H9 (cell line): ENCODE data around the gene BCAS3. TPM values are rescaled to one million over a fixed set of nuclear protein-coding genes. Genes with fewer than 3 reads are reported as not detected.

Experiments
- DNase-seq: peaks from one replicate; pipeline ENCODE4 v3.0.0-alpha.2; 2017
- H2AFZ ChIP-seq: one replicate; pipeline ENCODE4 v1.6.1; 2013; ENCODE audit warnings: mild to moderate bottlenecking, low read length, control low read depth, moderate library complexity
- H2AK5ac ChIP-seq: 2 replicates; pipeline ENCODE4 v1.6.1; 2013; ENCODE audit warnings: low read length, control low read depth, mixed read lengths; ENCODE audit not compliant: insufficient read length
- H2BK120ac ChIP-seq: one replicate; pipeline ENCODE4 v1.6.1; 2013; ENCODE audit warnings: low read depth, mild to moderate bottlenecking, low read length, control low read depth, inconsistent platforms; ENCODE audit not compliant: poor library complexity, severe bottlenecking
- H2BK12ac ChIP-seq: 2 replicates; pipeline ENCODE4 v1.6.1; 2013; ENCODE audit warnings: low read length, control low read depth, mixed read lengths, low read depth; ENCODE audit not compliant: insufficient read length
- H2BK15ac ChIP-seq: 2 replicates; pipeline ENCODE4 v1.6.1; 2013; ENCODE audit warnings: low read depth, low read length, control low read depth
- H2BK20ac ChIP-seq: one replicate; pipeline ENCODE4 v1.6.1; 2013; ENCODE audit warnings: low read depth, mild to moderate bottlenecking, low read length, control low read depth, inconsistent platforms; ENCODE audit not compliant: poor library complexity, severe bottlenecking
- H2BK5ac ChIP-seq: 2 replicates; pipeline ENCODE4 v1.6.1; 2013; ENCODE audit warnings: low read length, control low read depth, mixed read lengths; ENCODE audit not compliant: insufficient read length
- H3K14ac ChIP-seq: 2 replicates; pipeline ENCODE4 v1.6.1; 2013; ENCODE audit warnings: low read length, control low read depth; ENCODE audit not compliant: insufficient read depth
- H3K18ac ChIP-seq: 2 replicates; pipeline ENCODE4 v1.6.1; 2013; ENCODE audit warnings: low read depth, mild to moderate bottlenecking, mixed read lengths, low read length, control low read depth; ENCODE audit not compliant: insufficient read length
- H3K23ac ChIP-seq: 2 replicates; pipeline ENCODE4 v1.6.1; 2013; ENCODE audit warnings: low read length, control low read depth, mixed read lengths, low read depth; ENCODE audit not compliant: insufficient read length
- H3K23me2 ChIP-seq: 2 replicates; pipeline ENCODE4 v1.6.1; 2013; ENCODE audit warnings: low read depth, mild to moderate bottlenecking, mixed read lengths, low read length, control low read depth; ENCODE audit not compliant: insufficient read length, poor library complexity, severe bottlenecking
- H3K27ac ChIP-seq: 2 replicates; pipeline ENCODE4 v1.5.1; 2013; ENCODE audit warnings: low read length, control low read depth, mixed read lengths, low read depth; ENCODE audit not compliant: insufficient read length
- H3K27me3 ChIP-seq: 2 replicates; pipeline ENCODE4 v1.6.1; 2013; ENCODE audit warnings: low read length, control low read depth, inconsistent platforms; ENCODE audit not compliant: insufficient read depth
- H3K4ac ChIP-seq: 2 replicates; pipeline ENCODE4 v1.6.1; 2013; ENCODE audit warnings: low read depth, mild to moderate bottlenecking, control low read depth, inconsistent platforms, low read length, moderate library complexity
- H3K4me1 ChIP-seq: 2 replicates; pipeline ENCODE4 v1.6.1; 2013; ENCODE audit warnings: low read length, control low read depth, inconsistent platforms; ENCODE audit not compliant: insufficient read depth
- H3K4me2 ChIP-seq: 2 replicates; pipeline ENCODE4 v1.6.1; 2013; ENCODE audit warnings: low read length, control low read depth, mixed read lengths; ENCODE audit not compliant: insufficient read length, insufficient read depth
- H3K56ac ChIP-seq: 2 replicates; pipeline ENCODE4 v1.6.1; 2013; ENCODE audit warnings: low read depth, mild to moderate bottlenecking, mixed read lengths, low read length, control low read depth; ENCODE audit not compliant: insufficient read length
- H3K79me1 ChIP-seq: 2 replicates; pipeline ENCODE4 v1.6.1; 2013; ENCODE audit warnings: low read depth, mild to moderate bottlenecking, moderate library complexity, low read length, control low read depth, inconsistent platforms; ENCODE audit not compliant: insufficient read depth, poor library complexity, severe bottlenecking
- H3K79me2 ChIP-seq: 2 replicates; pipeline ENCODE4 v1.6.1; 2013; ENCODE audit warnings: low read length, control low read depth, inconsistent platforms; ENCODE audit not compliant: insufficient read depth
- H3K9ac ChIP-seq: 2 replicates; pipeline ENCODE4 v1.6.1; 2013; ENCODE audit warnings: low read length, control low read depth, mixed read lengths; ENCODE audit not compliant: insufficient read length; ENCODE audit errors: extremely low read depth
- H3K9me3 ChIP-seq: one replicate; pipeline ENCODE4 v1.6.1; 2013; ENCODE audit warnings: low read depth, low read length, inconsistent platforms; ENCODE audit not compliant: control insufficient read depth
- H3T11ph ChIP-seq: one replicate; pipeline ENCODE4 v1.6.1; 2013; ENCODE audit warnings: mild to moderate bottlenecking, low read length, control low read depth, inconsistent platforms
- H4K20me1 ChIP-seq: one replicate; pipeline ENCODE4 v1.6.1; 2013; ENCODE audit not compliant: control insufficient read depth, insufficient read length, insufficient read depth
- H4K5ac ChIP-seq: 2 replicates; pipeline ENCODE4 v1.6.1; 2013; ENCODE audit warnings: low read depth, mild to moderate bottlenecking, mixed read lengths, low read length, control low read depth; ENCODE audit not compliant: insufficient read length
- H4K8ac ChIP-seq: replicated peaks from 2 replicates; pipeline ENCODE4 v1.6.1; 2013; ENCODE audit warnings: low read length, control low read depth, mixed read lengths, low read depth; ENCODE audit not compliant: insufficient read length
- H4K91ac ChIP-seq: 2 replicates; pipeline ENCODE4 v1.6.1; 2013; ENCODE audit warnings: low read depth, mild to moderate bottlenecking, moderate library complexity, mixed read lengths, low read length, control low read depth; ENCODE audit not compliant: insufficient read length
- H3K27ac Mint-ChIP-seq, 3 experiments: 2 replicates in 2 of 3; 3 replicates in 1 of 3; pipeline ENCODE4 v1.8.0; 2020 to 2021; ENCODE audit warnings: mixed read lengths in 3 of 3, mild to moderate bottlenecking in 1 of 3, moderate library complexity in 1 of 3
- H3K27me3 Mint-ChIP-seq: 2 replicates; pipeline ENCODE4 v1.8.0; 2021; ENCODE audit warnings: low read depth, mild to moderate bottlenecking, moderate library complexity, mixed read lengths
- H3K36me3 Mint-ChIP-seq, 3 experiments: 2 replicates in 2 of 3; 3 replicates in 1 of 3; pipeline ENCODE4 v1.8.0; 2020 to 2021; ENCODE audit warnings: low read depth in 3 of 3, mixed read lengths in 3 of 3; ENCODE audit not compliant: insufficient read depth in 1 of 3
- H3K4me1 Mint-ChIP-seq, 2 experiments: 2 replicates each; pipeline ENCODE4 v1.8.0; 2020; ENCODE audit warnings: mixed read lengths in 2 of 2
- H3K4me3 Mint-ChIP-seq, 2 experiments: 2 replicates in 1 of 2; 3 replicates in 1 of 2; pipeline ENCODE4 v1.8.0; 2020 to 2021; ENCODE audit warnings: mild to moderate bottlenecking in 2 of 2, mixed read lengths in 2 of 2, moderate library complexity in 1 of 2
- H3K9me3 Mint-ChIP-seq, 2 experiments: 2 replicates in 1 of 2; 3 replicates in 1 of 2; pipeline ENCODE4 v1.8.0; 2020; ENCODE audit warnings: mild to moderate bottlenecking in 2 of 2, mixed read lengths in 2 of 2, moderate library complexity in 1 of 2
- WGBS: extraction: QIAGEN DNeasy Blood & Tissue Kit; methylation state at CpG from one replicate; pipeline ENCODE4 v1.1.7; 2013; ENCODE audit warnings: missing lambda C conversion rate, low lambda C conversion rate, mixed read lengths; ENCODE audit not compliant: insufficient read length; ENCODE audit errors: extremely low coverage; 5-methylcytosine and 5-hydroxymethylcytosine counted together
- total RNA-seq: library from RNA; stranded (reverse); gene quantifications from 2 replicates; pipeline ENCODE4 v1.2.1, GENCODE V29; 2021
- TF ChIP-seq, protein P1 (sequence below): fragments of 200-600 bp; sonication (generic); conservative IDR thresholded peaks from 3 replicates; pipeline ENCODE4 v1.8.0; 2021; ENCODE audit warnings: antibody characterized with exemption, mild to moderate bottlenecking

BCAS3 gene
- total RNA-seq, 1 experiment from 2014 or later = 22.4 TPM

- Mint-ChIP-seq H3K27me3 (no peaks in the 10 kb centered on the region), H3K27ac (peak overlapping the region in 1 of 3 experiments; percentile 45; a peak in 1 of 7 replicates), H3K9me3 (no peaks in the 10 kb centered on the region; a peak in 1 of 5 replicates), H3K4me1 (peaks cover 0 to 6% of the 10 kb centered on the region in 2 experiments; a peak in 2 of 4 replicates), H3K4me3 (no peak overlapping the region), H3K36me3 (peaks cover 9 to 41% (median 36%) of the 10 kb centered on the region in 3 experiments; a peak in 6 of 7 replicates)
- Histone ChIP-seq H2BK20ac (no peak overlapping the region), H3K79me2 (no peaks in the 10 kb centered on the region), H2BK120ac (no peak overlapping the region), H4K20me1 (no peaks in the 10 kb centered on the region), H2BK15ac (no peak overlapping the region), H2BK12ac (no peak overlapping the region), H3K79me1 (no peaks in the 10 kb centered on the region), H4K91ac (no peak overlapping the region), H3K9ac (no peak overlapping the region), H3T11ph (no peak overlapping the region), H3K23me2 (no peaks in the 10 kb centered on the region), H3K18ac (no peak overlapping the region), H2BK5ac (no peak overlapping the region), H3K14ac (no peak overlapping the region), H2AFZ (no peak overlapping the region), H4K8ac (no peak overlapping the region), H2AK5ac (no peak overlapping the region), H3K56ac (no peak overlapping the region), H3K4me2 (no peak overlapping the region), H3K9me3 (no peaks in the 10 kb centered on the region), H3K23ac (no peak overlapping the region), H3K4me1 (no peaks in the 10 kb centered on the region), H3K27me3 (no peaks in the 10 kb centered on the region), H3K4ac (no peak overlapping the region), H3K27ac (no peak overlapping the region), H4K5ac (no peak overlapping the region)
- no peak for DNase-seq
- TF ChIP-seq, protein P1, sequence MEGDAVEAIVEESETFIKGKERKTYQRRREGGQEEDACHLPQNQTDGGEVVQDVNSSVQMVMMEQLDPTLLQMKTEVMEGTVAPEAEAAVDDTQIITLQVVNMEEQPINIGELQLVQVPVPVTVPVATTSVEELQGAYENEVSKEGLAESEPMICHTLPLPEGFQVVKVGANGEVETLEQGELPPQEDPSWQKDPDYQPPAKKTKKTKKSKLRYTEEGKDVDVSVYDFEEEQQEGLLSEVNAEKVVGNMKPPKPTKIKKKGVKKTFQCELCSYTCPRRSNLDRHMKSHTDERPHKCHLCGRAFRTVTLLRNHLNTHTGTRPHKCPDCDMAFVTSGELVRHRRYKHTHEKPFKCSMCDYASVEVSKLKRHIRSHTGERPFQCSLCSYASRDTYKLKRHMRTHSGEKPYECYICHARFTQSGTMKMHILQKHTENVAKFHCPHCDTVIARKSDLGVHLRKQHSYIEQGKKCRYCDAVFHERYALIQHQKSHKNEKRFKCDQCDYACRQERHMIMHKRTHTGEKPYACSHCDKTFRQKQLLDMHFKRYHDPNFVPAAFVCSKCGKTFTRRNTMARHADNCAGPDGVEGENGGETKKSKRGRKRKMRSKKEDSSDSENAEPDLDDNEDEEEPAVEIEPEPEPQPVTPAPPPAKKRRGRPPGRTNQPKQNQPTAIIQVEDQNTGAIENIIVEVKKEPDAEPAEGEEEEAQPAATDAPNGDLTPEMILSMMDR = no peak
- WGBS = no CpG with 5 or more reads among the region's 1 CpG
Measured at GRCh38 chr17:60653569-60653968, 24.1 kb upstream of the BCAS3 start.
